ENCODE data around the gene TSSC4.

Gene TSSC4

DNA sequence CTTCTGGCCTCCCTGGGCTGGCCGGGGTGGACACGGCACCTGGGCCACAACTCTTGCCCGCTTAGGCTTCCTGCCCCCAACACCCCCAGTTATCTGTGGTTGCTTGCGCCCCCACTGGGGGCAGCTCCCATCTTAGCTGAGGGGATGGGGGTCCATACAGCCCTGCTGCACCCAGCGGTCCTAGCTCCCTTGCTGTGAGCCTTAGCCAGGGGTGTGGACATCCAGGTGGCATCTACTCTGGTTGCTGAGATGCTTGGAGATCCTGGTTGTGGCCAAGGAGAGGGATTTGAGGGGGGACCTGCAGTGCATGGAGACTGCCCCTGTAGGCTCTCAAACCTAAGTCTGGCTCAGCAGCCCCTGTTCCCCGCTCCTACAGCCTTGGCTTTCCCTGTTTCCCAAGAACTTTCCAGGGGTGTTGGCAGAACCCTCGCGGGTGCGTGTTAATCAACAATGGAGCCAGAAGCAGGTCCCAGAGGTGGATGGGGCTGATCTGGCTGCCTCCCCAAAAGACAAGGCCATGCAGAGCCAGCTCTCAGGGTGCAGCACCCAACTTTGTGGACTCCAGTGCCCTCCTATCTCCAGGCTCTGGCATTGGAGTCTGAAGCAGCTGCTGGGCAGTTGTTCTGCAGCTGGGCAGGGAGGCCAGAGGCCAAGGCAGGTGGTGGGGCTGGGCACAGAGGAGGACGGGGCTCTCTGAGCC, 47.6 kb downstream of the TSSC4 start:
- DNase-seq (ENCODE audit: low read depth in 3 of 3) = no peak

DNA sequence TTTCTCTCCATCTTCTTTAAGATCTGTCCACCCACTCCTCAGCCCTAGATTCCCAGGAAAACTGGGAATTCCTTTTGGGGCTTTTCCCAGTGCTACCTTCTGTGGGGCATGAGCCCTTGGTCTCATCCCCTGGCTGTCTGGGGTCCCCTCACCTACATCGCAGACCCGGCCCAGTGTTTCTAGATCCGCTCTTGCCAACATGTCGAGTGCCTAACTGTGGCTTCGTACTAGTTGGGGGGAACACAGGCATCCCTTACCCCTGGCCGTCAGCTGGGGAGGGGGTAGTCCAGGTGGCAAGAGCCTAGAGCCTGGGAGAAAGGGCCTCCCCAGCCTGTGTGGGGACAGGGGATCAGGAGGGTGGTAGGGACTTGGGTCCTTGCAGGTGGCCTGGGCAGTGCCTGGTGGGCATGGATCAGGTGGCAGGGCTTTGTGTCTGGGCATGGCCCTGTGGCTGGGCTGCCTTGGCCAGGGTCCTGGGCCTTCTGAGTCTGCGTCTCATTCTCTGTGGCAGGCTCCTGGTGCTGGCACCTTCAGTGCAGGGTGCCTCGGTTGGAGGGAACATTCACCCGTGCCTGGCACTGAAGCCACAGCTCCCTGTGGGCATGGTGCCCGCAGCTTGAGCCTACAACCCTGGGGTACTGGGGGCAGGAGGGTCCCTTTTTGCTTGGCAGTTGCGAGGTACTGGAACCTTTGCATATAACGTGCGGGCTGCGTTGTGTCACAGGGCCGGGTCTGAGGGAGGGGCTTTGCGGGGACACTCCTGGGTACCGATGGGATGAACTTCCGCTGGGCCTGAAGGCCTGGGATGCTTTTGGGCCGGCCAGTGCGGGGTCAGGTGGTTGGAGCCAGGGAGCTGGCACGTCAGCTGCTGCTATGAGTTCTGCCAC, 48.4 kb downstream of the TSSC4 start:
- no peak for DNase-seq (ENCODE audit: low read depth in 3 of 3)

DNA sequence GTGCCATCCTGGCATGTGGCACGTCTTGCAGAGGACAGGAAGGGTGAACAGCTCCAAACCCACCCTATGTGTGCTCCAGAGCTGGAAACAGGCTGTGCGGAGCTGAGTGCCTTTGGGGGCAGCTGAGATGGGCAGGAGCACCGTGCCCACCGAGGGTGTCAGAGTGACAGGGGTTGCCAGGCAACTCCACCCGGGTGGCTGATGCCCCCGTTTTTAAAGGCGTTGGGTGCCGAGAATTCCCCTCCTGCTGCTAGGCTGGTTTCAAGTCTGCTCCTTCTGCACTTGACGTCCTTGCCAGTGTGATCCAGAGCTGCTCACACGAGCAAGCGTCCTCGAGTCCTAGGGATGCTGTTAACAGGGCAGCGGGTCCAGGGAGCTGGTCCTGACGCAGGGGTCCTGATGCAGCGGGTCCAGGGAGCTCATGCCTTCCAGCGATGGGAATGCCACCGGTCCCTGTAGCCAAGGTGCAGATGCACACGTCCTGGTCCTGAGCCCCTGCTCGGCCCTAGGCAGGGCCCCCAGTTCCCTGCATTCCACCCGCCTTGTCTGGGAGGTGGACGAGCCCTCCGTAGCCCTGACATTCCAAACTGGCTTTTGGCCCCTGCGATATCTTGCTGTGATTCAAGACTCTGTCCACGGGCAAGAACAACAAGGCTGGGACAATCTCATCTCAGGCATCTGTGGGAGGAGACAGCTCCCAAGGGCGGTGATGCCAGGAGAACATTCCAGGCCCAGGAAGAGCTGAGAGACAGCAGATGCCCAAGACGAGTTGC, 49.2 kb downstream of the TSSC4 start:
- DNase-seq (ENCODE audit: low read depth in 3 of 3) = no peak

DNA sequence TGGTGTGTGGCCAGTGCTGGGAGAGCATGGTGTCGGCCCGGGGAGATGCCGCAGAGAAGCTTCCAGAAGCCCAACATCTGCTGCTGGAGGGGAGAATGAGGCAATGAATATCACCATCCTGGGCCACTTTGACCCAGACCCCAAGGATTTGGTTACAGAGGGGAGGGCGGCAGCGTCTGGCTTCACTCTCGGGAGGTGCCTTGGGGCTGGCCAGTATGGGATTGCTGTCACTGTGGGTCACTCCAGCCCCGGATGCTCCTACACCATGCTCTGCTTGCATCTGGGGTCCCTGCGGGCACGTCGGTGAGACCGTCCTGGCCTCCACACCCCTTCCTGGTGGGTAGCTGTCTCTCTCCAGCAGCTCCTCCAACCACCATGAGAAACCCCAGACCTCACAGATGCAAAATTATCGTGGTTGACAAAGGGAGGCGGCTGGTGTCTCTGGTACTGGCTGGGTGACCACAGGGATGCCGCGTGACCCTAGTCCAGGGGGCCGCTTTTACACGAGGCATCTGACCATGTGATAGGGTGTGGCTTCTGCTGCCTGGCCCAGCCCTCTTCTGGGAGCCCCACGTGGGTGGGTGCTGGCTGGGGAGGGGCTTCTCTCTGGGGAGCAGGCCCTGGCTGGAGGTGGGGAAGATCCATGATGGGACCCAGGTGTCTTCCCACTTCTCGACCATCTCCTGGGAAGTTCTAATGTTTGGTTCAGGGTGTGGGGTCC, 49.9 kb downstream of the TSSC4 start:
- no peak for DNase-seq (ENCODE audit: low read depth in 3 of 3)

DNA sequence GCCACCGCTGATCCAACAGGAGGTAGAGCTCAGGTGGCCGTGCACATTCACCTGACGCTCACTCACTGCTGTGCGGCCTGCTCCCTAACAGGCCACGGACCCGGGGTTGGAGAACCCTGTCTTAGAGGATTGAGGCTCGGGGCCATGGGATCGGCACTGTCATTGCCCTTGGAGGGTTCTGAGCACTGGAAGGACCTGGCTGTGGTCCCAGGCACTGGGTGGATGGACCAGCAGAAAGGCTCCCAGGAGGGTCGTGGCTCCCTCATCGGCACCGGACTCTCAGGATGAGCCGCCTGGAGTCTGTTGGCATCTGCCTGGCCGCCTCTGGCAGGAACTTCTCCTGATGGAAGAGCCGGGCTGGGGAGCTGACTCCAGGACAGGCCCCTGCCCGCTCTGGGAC, 50.8 kb downstream of the TSSC4 start:
- DNase-seq (ENCODE audit: low read depth in 3 of 3) = no peak

DNA sequence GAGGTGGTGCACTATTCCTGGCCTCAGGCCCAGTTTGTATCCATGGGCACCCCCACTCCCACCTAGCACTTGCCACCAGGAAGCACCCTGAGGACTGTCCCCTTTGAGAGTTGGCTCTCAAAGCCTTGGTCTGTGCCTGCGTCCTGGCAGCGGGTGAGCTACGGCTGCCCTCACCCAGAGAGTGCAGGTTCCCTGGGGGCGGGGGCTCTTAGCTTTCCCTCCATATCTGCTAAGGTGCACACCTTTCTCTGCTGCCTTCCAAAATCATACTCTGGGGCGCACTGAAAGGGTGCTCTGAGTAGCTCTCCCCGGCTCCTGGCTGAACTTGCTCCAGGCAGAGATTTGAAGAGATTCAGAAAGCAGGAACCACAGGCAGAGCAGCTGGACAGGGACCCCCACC, 51.4 kb downstream of the TSSC4 start:
- DNase-seq (ENCODE audit: low read depth in 3 of 3) = no peak

DNA sequence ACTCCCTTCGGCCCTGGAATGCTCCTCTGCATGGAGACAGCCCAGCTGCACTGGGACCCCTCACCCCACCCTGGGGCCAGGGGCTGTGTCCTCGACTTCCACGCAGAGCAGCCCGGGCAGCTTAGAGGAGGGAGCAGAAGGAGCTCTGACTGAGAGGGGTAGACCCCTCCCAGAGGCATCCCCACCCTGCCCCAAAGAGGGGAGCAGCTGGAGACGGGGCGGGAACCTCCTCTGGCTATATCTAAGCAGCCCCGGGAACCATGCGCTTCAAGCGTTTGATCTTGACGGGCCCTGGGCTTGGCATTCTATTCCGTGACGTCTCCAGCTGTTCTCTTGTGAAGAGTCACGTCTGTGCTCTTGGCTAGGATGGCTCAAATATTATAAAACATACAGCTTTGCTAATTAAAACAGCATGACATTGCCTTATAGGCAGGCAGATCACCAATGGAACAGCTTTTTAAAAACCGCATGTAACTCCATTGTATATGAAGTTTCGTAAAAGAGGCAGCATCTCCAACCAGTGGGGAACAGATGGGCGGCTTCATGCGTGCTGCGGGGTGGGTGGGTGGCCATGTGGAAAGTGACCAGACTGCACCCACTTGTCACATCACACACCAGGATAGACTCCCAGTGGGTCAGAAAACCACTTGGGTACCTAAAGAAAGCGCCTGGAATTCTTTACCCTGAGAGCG, 51.9 kb downstream of the TSSC4 start:
- no peak for DNase-seq (ENCODE audit: low read depth in 3 of 3)

DNA sequence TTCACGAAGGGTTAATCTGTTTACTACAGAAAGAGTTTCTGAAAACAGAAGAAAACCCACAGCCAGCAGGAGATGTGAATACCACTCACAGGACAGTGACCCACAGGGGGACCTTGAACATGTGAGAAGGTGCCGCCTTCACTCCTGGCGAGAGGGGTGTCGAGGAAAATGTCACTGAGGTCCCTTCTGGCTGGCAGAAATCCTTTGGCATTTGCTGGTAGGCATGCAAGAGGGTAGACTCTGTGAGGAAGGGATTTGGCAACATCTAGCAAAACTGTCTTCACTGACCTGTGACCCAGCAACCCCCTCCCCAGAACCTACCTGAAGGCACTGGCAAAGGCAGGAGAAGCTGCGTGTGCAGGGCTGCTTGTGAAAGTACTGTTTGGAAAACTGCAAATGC, 52.9 kb downstream of the TSSC4 start:
- no peak for DNase-seq (ENCODE audit: low read depth in 3 of 3)
